Osteoblast (primary cell): Measurements from ENCODE around the gene CLDN1. TPM values are rescaled to one million over a fixed set of nuclear protein-coding genes. Genes with fewer than 3 reads are reported as not detected.

Experiments used
- DNase-seq: peaks from one replicate; pipeline ENCODE4 v3.0.0; 2011; ENCODE audit warnings: low spot score, mixed read lengths; ENCODE audit not compliant: insufficient read length; ENCODE audit errors: missing footprints
- H2AFZ ChIP-seq: 2 replicates; pipeline ENCODE4 v1.6.0; 2011; ENCODE audit warnings: mild to moderate bottlenecking, low read length
- H3K27ac ChIP-seq: 2 replicates; pipeline ENCODE4 v1.5.1; 2011; ENCODE audit warnings: mild to moderate bottlenecking, low read depth, low read length, moderate library complexity
- H3K27me3 ChIP-seq: 2 replicates; pipeline ENCODE4 v1.6.0; 2012; ENCODE audit warnings: mild to moderate bottlenecking, control low read depth, inconsistent platforms, low read length, moderate library complexity; ENCODE audit not compliant: insufficient read depth
- H3K36me3 ChIP-seq: 2 replicates; pipeline ENCODE4 v1.5.1; 2011; ENCODE audit warnings: mild to moderate bottlenecking, low read length, control low read depth, moderate library complexity; ENCODE audit not compliant: insufficient read depth
- H3K4me1 ChIP-seq: 2 replicates; pipeline ENCODE4 v1.5.1; 2011; ENCODE audit warnings: mild to moderate bottlenecking, low read length, control low read depth, moderate library complexity; ENCODE audit not compliant: insufficient read depth
- H3K4me2 ChIP-seq: 2 replicates; pipeline ENCODE4 v1.6.0; 2011; ENCODE audit warnings: mild to moderate bottlenecking, low read length; ENCODE audit not compliant: insufficient read depth
- H3K4me3 ChIP-seq: fragments of 200-600 bp; sonication (generic); 3 replicates; pipeline ENCODE4 v1.5.1; 2012; ENCODE audit warnings: mild to moderate bottlenecking, low read length, inconsistent platforms; ENCODE audit not compliant: insufficient read depth
- H3K79me2 ChIP-seq: 2 replicates; pipeline ENCODE4 v1.6.0; 2012; ENCODE audit warnings: mild to moderate bottlenecking, low read length, control low read depth, inconsistent platforms; ENCODE audit not compliant: insufficient read depth
- H3K9me3 ChIP-seq: 2 replicates; pipeline ENCODE4 v1.5.1; 2011; ENCODE audit warnings: low read depth, low read length, control low read depth
- H4K20me1 ChIP-seq: 2 replicates; pipeline ENCODE4 v1.6.0; 2012; ENCODE audit warnings: mild to moderate bottlenecking, low read length, control low read depth; ENCODE audit not compliant: insufficient read depth
- CTCF ChIP-seq: IDR thresholded peaks from 2 replicates; pipeline ENCODE4 v1.5.1; 2011; ENCODE audit warnings: mild to moderate bottlenecking, low read depth, low read length, moderate library complexity; ENCODE audit errors: extremely low read depth
- total RNA-seq: library from RNA; depleted of rRNA; stranded (reverse); fragments of >200 nt; gene quantifications from 2 replicates; pipeline ENCODE4 v1.2.3, GENCODE V29; 2012

CLDN1 gene
- total RNA-seq, 1 donor, result 1.1 TPM

DNA sequence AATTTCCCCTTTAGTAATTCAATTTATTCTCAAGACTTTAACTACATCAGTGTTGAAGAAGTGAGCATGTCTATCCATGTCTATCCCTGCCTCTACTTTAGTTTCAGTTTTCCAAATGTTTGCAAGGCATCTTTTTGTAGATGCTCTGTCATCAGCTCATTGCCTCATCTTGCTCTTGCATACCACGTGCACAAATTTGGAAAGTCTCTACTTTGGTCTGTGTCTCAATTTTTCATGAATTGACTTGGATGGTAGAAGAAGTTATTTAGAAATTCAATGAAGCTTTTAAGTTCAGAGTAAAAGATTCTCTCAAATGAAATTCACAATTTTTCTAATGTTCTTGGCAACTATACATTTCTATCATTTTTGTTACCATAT is 55.3 kb downstream of the CLDN1 start:
- Histone ChIP-seq H3K4me1 (peaks cover 7% of the 10 kb centered on the region), H3K36me3 (no peaks in the 10 kb centered on the region), H2AFZ (no peak overlapping the region), H3K27ac (no peak overlapping the region), H3K4me2 (no peak overlapping the region), H4K20me1 (no peaks in the 10 kb centered on the region), H3K27me3 (no peaks in the 10 kb centered on the region), H3K79me2 (no peaks in the 10 kb centered on the region), H3K4me3 (no peak overlapping the region), H3K9me3 (no peaks in the 10 kb centered on the region)
- TF ChIP-seq CTCF, result no peak
- no peak for DNase-seq

- no peak overlapping the region for H3K27ac ChIP-seq
Observed at GRCh38 chr3:190266265-190266912, 55.9 kb downstream of the CLDN1 start.

GRCh38 chr3:190265796-190266195 is 56.5 kb downstream of the CLDN1 start:
- Histone ChIP-seq H3K79me2 (no peaks in the 10 kb centered on the region), H3K4me1 (peaks cover 7% of the 10 kb centered on the region), H3K4me3 (no peak overlapping the region), H4K20me1 (no peaks in the 10 kb centered on the region), H2AFZ (peak overlapping the region; percentile 39), H3K27me3 (no peaks in the 10 kb centered on the region), H3K27ac (no peak overlapping the region), H3K4me2 (peak overlapping the region; percentile 28), H3K9me3 (no peaks in the 10 kb centered on the region), H3K36me3 (no peaks in the 10 kb centered on the region)
- no peak for TF ChIP-seq CTCF
- peak; percentile 66 for DNase-seq

More at GRCh38 chr3:190266265-190266912, 55.9 kb downstream of the CLDN1 start:
- no peak for DNase-seq
- Histone ChIP-seq H4K20me1 (no peaks in the 10 kb centered on the region), H3K36me3 (no peaks in the 10 kb centered on the region), H3K4me2 (no peak overlapping the region), H3K4me1 (peaks cover 7% of the 10 kb centered on the region), H3K4me3 (no peak overlapping the region), H3K79me2 (no peaks in the 10 kb centered on the region), H3K27me3 (no peaks in the 10 kb centered on the region), H2AFZ (no peak overlapping the region), H3K9me3 (no peaks in the 10 kb centered on the region)
- TF ChIP-seq CTCF, result no peak

DNA sequence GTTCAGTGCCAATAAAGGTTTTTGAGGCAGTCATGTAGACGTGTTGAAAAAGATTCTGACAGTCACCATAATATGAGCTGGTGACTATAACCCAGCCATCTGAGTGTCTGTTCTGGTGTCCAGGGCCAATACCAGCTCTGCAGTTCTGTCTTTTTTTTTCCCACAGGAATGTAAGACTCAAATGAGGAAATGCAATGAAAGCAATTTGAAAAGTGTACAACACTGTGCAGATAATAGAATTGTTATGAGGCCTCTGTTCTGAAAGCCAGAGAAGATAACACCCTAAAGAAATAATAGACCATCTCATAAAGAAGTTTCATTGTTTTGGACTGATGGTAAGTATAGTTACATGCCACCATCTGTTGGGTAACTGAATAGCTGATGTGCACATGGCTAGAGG is 57.1 kb downstream of the CLDN1 start:
- Histone ChIP-seq H3K36me3 (no peaks in the 10 kb centered on the region), H2AFZ (no peak overlapping the region), H3K27ac (no peak overlapping the region), H3K4me1 (peaks cover 7% of the 10 kb centered on the region), H4K20me1 (no peaks in the 10 kb centered on the region), H3K4me2 (no peak overlapping the region), H3K79me2 (no peaks in the 10 kb centered on the region), H3K9me3 (no peaks in the 10 kb centered on the region), H3K4me3 (no peak overlapping the region), H3K27me3 (no peaks in the 10 kb centered on the region)
- TF ChIP-seq CTCF, result no peak
- no peak for DNase-seq
